Tibial nerve (tissue), 4 donors: Measurements from ENCODE around the gene NEURL2. TPM values are rescaled to one million over a fixed set of nuclear protein-coding genes. Genes with fewer than 3 reads are reported as not detected.

ENCODE experiments used
- DNase-seq, 2 donors: peaks; one replicate each; pipeline ENCODE4 v3.0.0-alpha.2; 2019; ENCODE audit warnings: low spot score in 2 of 2
- H3K27ac ChIP-seq, 4 donors: fragments of 200-600 bp; sonication (generic) in 3 of 4; one replicate each; pipeline ENCODE4 v1.5.1; 2017 to 2019; ENCODE audit warnings: mild to moderate bottlenecking in 1 of 4
- H3K27me3 ChIP-seq, 2 donors: fragments of 200-600 bp; sonication (generic) in 1 of 2; one replicate each; pipeline versions ENCODE4 v1.5.1 to v1.6.0; 2017 to 2019
- H3K36me3 ChIP-seq, 3 donors: fragments of 200-600 bp; sonication (generic); one replicate each; pipeline ENCODE4 v1.5.1; 2018 to 2019
- H3K4me1 ChIP-seq, 4 donors: fragments of 200-600 bp; sonication (generic) in 3 of 4; one replicate each; pipeline ENCODE4 v1.5.1; 2017 to 2019
- H3K4me3 ChIP-seq, 4 donors: fragments of 200-600 bp; sonication (generic) in 3 of 4; one replicate each; pipeline ENCODE4 v1.5.1; 2017 to 2019; ENCODE audit warnings: mild to moderate bottlenecking in 1 of 4, moderate library complexity in 1 of 4
- H3K9me3 ChIP-seq, 4 donors: fragments of 200-600 bp; sonication (generic) in 3 of 4; one replicate each; pipeline ENCODE4 v1.5.1; 2017 to 2019
- EP300 ChIP-seq, 2 donors: sonication (generic); formaldehyde crosslinking; IDR thresholded peaks; one replicate each; pipeline ENCODE4 v1.6.1; 2017; ENCODE audit warnings: antibody characterized with exemption in 2 of 2, mild to moderate bottlenecking in 1 of 2
- POLR2A ChIP-seq, 2 donors: fragments of 450-650 bp; IDR thresholded peaks; one replicate each; pipeline ENCODE4 v1.6.1; 2017; ENCODE audit warnings: antibody characterized with exemption in 2 of 2, mild to moderate bottlenecking in 2 of 2, moderate library complexity in 2 of 2
- WGBS, 2 donors: methylation state at CpG; one replicate each; pipeline ENCODE4 v1.1.5; 2018; 5-methylcytosine and 5-hydroxymethylcytosine counted together
- total RNA-seq, 4 donors: library from RNA; depleted of rRNA; stranded (reverse); fragments of >200 nt; gene quantifications; one replicate each; pipeline ENCODE4 v1.1.0, GENCODE V29; 2016
- TF ChIP-seq, protein P1 (sequence below), 5 experiments: fragments of 200-600 bp in 3 of 5; fragments of 450-650 bp in 2 of 5; sonication (generic) in 3 of 5; IDR thresholded peaks; one replicate each; pipeline ENCODE4 v1.5.1; 2016 to 2019; ENCODE audit warnings: antibody characterized with exemption in 5 of 5, mild to moderate bottlenecking in 3 of 5, moderate library complexity in 2 of 5

Gene NEURL2
- total RNA-seq, 4 donors from 2014 or later: 7.7 to 42.9 (median 15.6) TPM

DNA sequence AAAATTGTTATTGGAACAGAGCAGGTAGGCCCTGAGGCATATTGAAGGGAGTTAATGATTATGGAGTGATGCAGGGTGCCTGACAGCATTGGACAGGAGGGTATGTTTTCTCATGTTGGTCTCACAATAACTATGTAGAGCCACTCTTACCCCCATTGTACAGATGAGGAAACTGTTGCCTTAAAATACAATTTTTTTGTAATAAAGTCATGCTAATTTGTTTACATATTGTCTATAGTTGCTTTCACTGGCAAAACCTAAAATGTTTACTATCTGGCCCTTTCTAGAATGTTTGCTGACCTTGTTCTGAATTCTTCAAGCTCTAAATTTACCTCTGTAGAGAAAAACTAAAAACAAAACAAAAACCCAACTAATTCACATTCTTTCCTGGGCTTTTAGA, 39.5 kb downstream of the NEURL2 start:
- Histone ChIP-seq H3K4me3 (no peak overlapping the region), H3K9me3 (no peaks in the 10 kb centered on the region), H3K27me3 (no peaks in the 10 kb centered on the region), H3K27ac (no peak overlapping the region), H3K36me3 (peaks cover 0 to 80% (median 10%) of the 10 kb centered on the region in 3 donors), H3K4me1 (peaks cover 0 to 39% (median 16%) of the 10 kb centered on the region in 4 donors)
- DNase-seq: no peak
- no peak for TF ChIP-seq EP300 (IDR thresholded peaks at IDR 0.05)
- TF ChIP-seq, protein P1, sequence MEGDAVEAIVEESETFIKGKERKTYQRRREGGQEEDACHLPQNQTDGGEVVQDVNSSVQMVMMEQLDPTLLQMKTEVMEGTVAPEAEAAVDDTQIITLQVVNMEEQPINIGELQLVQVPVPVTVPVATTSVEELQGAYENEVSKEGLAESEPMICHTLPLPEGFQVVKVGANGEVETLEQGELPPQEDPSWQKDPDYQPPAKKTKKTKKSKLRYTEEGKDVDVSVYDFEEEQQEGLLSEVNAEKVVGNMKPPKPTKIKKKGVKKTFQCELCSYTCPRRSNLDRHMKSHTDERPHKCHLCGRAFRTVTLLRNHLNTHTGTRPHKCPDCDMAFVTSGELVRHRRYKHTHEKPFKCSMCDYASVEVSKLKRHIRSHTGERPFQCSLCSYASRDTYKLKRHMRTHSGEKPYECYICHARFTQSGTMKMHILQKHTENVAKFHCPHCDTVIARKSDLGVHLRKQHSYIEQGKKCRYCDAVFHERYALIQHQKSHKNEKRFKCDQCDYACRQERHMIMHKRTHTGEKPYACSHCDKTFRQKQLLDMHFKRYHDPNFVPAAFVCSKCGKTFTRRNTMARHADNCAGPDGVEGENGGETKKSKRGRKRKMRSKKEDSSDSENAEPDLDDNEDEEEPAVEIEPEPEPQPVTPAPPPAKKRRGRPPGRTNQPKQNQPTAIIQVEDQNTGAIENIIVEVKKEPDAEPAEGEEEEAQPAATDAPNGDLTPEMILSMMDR (IDR thresholded peaks at IDR 0.05): no peak
- TF ChIP-seq POLR2A (IDR thresholded peaks at IDR 0.05): no peak

GRCh38 chr20:45850926-45851325, 40.1 kb downstream of the NEURL2 start:
- WGBS, 2 donors: 88 to 100% methylated on average over 1 of the region's 1 CpG
- DNase-seq: no peak
- Histone ChIP-seq H3K27me3 (no peaks in the 10 kb centered on the region), H3K9me3 (no peaks in the 10 kb centered on the region), H3K27ac (no peak overlapping the region), H3K36me3 (peaks cover 0 to 86% (median 10%) of the 10 kb centered on the region in 3 donors), H3K4me1 (peaks cover 0 to 33% (median 10%) of the 10 kb centered on the region in 4 donors), H3K4me3 (no peak overlapping the region)
- TF ChIP-seq EP300 (IDR thresholded peaks at IDR 0.05) (no peak), POLR2A (IDR thresholded peaks at IDR 0.05) (no peak)
- TF ChIP-seq, protein P1 (IDR thresholded peaks at IDR 0.05): no peak

- Histone ChIP-seq H3K36me3 (peaks cover 0 to 93% (median 10%) of the 10 kb centered on the region in 3 donors), H3K4me3 (no peak overlapping the region), H3K27me3 (no peaks in the 10 kb centered on the region), H3K4me1 (peaks cover 0 to 26% (median 5%) of the 10 kb centered on the region in 4 donors), H3K27ac (no peak overlapping the region), H3K9me3 (no peaks in the 10 kb centered on the region)
- TF ChIP-seq POLR2A (IDR thresholded peaks at IDR 0.05) (no peak), EP300 (IDR thresholded peaks at IDR 0.05) (no peak)
- TF ChIP-seq, protein P1 (IDR thresholded peaks at IDR 0.05): no peak
- WGBS, 2 donors: 88 to 95% methylated on average over 2 of the region's 2 CpGs
- no peak for DNase-seq
Observed at GRCh38 chr20:45850238-45850637, 40.8 kb downstream of the NEURL2 start.

GRCh38 chr20:45848969-45849582, 41.9 kb downstream of the NEURL2 start:
- Histone ChIP-seq H3K9me3 (no peaks in the 10 kb centered on the region), H3K4me3 (no peak overlapping the region), H3K4me1 (peaks cover 0 to 16% (median 0%) of the 10 kb centered on the region in 4 donors), H3K27ac (no peak overlapping the region), H3K27me3 (no peaks in the 10 kb centered on the region), H3K36me3 (peaks cover 0 to 93% (median 14%) of the 10 kb centered on the region in 3 donors)
- TF ChIP-seq, protein P1 (IDR thresholded peaks at IDR 0.05): no peak
- TF ChIP-seq POLR2A (IDR thresholded peaks at IDR 0.05) (no peak), EP300 (IDR thresholded peaks at IDR 0.05) (no peak)
- no peak for DNase-seq
- 88 to 93% methylated on average over 8 of the region's 8 CpGs for WGBS, 2 donors

DNA sequence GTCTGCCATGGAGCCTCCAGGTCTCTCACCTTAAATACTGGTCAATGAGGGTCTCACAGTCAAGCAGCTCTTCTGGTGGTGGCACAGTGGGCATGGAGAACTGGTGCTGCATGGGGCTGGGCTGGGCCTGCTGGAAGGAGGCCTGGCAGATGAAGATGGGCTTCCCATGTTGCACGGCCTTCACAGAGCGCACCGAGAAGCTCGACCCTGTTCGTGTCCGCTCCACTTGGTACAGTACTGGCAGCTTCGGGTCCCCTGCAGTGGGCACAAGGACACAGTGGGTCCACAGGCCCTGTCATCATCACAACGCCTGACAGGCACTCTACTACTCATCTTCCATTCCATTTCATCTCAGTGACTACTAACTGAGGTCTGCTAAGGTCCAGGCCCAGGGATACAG, 42.6 kb downstream of the NEURL2 start:
- no peak overlapping the region for H3K4me3 ChIP-seq
- no peaks in the 10 kb centered on the region for H3K9me3 ChIP-seq
- DNase-seq: no peak
- no peak overlapping the region for H3K27ac ChIP-seq
- H3K27me3 ChIP-seq: no peaks in the 10 kb centered on the region
- TF ChIP-seq, protein P1 (IDR thresholded peaks at IDR 0.05): no peak
- no peak for TF ChIP-seq EP300 (IDR thresholded peaks at IDR 0.05)
- 92 to 96% methylated on average over 8 of the region's 8 CpGs for WGBS, 2 donors
- peaks cover 0 to 93% (median 16%) of the 10 kb centered on the region in 3 donors for H3K36me3 ChIP-seq
- H3K4me1 ChIP-seq: peaks cover 0 to 18% (median 0%) of the 10 kb centered on the region in 4 donors
